H1 (cell line): Measurements from ENCODE around the gene UBE2J1.

Experiments
- CTCF ChIP-seq, 3 experiments: IDR thresholded peaks; 1 replicate in 2 of 3; 2 replicates in 1 of 3; pipeline versions ENCODE4 v1.5.1 to v1.6.1; 2011; ENCODE audit warnings: low read length in 3 of 3, mild to moderate bottlenecking in 3 of 3, inconsistent platforms in 2 of 3, low read depth in 1 of 3, moderate library complexity in 1 of 3; ENCODE audit not compliant: insufficient read depth in 1 of 3; ENCODE audit errors: control extremely low read depth in 1 of 3
- GTF2F1 ChIP-seq: IDR thresholded peaks from 2 replicates; pipeline ENCODE4 v1.6.1; 2012; ENCODE audit warnings: low read depth, low read length, improper control_type of control experiment, borderline replicate concordance

DNA sequence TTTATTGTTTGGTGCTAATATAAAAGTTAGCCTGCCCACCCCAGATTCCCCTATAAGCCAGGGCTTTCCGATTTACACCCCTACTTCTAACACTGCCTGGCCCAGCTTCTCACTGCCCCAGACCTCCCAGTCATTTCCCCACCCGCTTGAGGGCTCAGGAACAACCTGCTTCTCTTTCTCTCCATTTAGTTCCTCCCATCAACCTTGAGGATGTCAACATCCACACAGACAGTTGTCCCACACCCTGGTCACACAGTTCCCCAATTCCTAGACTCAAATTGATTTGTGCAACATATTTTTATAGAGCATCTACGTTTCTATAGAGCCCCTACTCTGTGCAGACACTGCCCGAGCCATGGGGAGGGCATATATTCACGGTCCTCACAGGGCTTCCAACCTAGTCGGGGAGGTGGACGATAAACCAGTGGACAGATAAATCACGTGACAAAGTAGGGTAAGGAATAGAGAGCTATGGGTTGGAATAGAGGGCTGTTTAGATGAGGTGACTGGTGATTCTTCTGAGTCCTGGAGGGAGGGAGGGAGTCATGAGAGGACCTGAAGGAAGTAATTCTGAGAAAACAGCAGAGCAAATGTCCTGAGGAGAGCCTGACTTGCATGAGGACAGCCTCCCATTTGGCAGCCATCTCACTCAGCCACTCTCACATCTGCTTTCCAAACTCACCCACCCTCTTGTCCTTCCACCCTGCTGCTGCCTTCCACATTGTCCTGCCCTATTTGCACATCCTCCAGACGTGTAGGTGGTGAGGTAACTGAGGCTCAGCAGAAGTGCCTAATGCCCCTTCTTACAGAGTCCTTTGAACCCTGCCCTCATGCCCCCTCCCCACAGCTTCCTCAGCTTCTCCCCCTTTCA is 43.8 kb downstream of the UBE2J1 start:
- TF ChIP-seq GTF2F1 (no peak), CTCF (IDR thresholded peaks at IDR 0.05; ENCODE audit: control extremely low read depth in 1 of 3, insufficient read depth in 1 of 3, low read depth in 1 of 3, low read length in 3 of 3) (no peak)
